IPS-20b (cell line): ENCODE results near the gene TIMM22.

ENCODE experiments used
- H3K27ac ChIP-seq: one replicate; pipeline ENCODE4 v1.5.1; 2013; ENCODE audit warnings: low read length
- H3K27me3 ChIP-seq: 2 replicates; pipeline ENCODE4 v1.6.1; 2013; ENCODE audit warnings: mild to moderate bottlenecking, low read length, inconsistent platforms; ENCODE audit not compliant: insufficient read depth
- H3K36me3 ChIP-seq: 2 replicates; pipeline ENCODE4 v1.6.1; 2013; ENCODE audit warnings: low read depth, mild to moderate bottlenecking, inconsistent platforms, low read length, moderate library complexity; ENCODE audit not compliant: insufficient read depth
- H3K4me1 ChIP-seq: 2 replicates; pipeline ENCODE4 v1.6.1; 2013; ENCODE audit warnings: mild to moderate bottlenecking, control low read depth, inconsistent platforms, low read length, moderate library complexity; ENCODE audit not compliant: insufficient read depth
- H3K4me3 ChIP-seq: 2 replicates; pipeline ENCODE4 v1.5.1; 2013; ENCODE audit warnings: mild to moderate bottlenecking, low read length, inconsistent platforms
- H3K9ac ChIP-seq: 2 replicates; pipeline ENCODE4 v1.6.1; 2013; ENCODE audit warnings: low read depth, mild to moderate bottlenecking, inconsistent platforms, low read length, moderate library complexity
- H3K9me3 ChIP-seq: 2 replicates; pipeline ENCODE4 v1.6.1; 2013; ENCODE audit warnings: mild to moderate bottlenecking, low read depth, low read length, inconsistent platforms; ENCODE audit not compliant: insufficient read depth

The TIMM22 gene

GRCh38 chr17:1004769-1005295 lies 7.9 kb downstream of the TIMM22 start:
- peaks cover 44% of the 10 kb centered on the region for H3K36me3 ChIP-seq
- H3K9me3 ChIP-seq: no peaks in the 10 kb centered on the region
- H3K27ac ChIP-seq: no peak overlapping the region
- H3K4me3 ChIP-seq: no peak overlapping the region
- H3K9ac ChIP-seq: no peak overlapping the region
- 0 out of 2 replicates have a peak, but pooled peaks cover 3% of the 10 kb centered on the region for H3K4me1 ChIP-seq
- H3K27me3 ChIP-seq: no peaks in the 10 kb centered on the region

- Histone ChIP-seq H3K27me3 (no peaks in the 10 kb centered on the region), H3K4me3 (no peak overlapping the region), H3K9me3 (no peaks in the 10 kb centered on the region), H3K9ac (no peak overlapping the region), H3K27ac (no peak overlapping the region), H3K4me1 (0 out of 2 replicates have a peak, but pooled peaks cover 3% of the 10 kb centered on the region), H3K36me3 (peaks cover 47% of the 10 kb centered on the region)
Measured at GRCh38 chr17:1005361-1005946, 8.5 kb downstream of the TIMM22 start.

- no peak overlapping the region for H3K27ac ChIP-seq
- H3K4me1 ChIP-seq: 0 out of 2 replicates have a peak, but pooled peaks cover 3% of the 10 kb centered on the region
- no peak overlapping the region for H3K9ac ChIP-seq
- H3K27me3 ChIP-seq: no peaks in the 10 kb centered on the region
- H3K9me3 ChIP-seq: no peaks in the 10 kb centered on the region
- H3K36me3 ChIP-seq: peaks cover 41% of the 10 kb centered on the region
- H3K4me3 ChIP-seq: no peak overlapping the region
Measured at GRCh38 chr17:1006054-1006453, 9.1 kb downstream of the TIMM22 start.

- H3K4me1 ChIP-seq: 0 out of 2 replicates have a peak, but pooled peaks cover 3% of the 10 kb centered on the region
- H3K27ac ChIP-seq: no peak overlapping the region
- no peak overlapping the region for H3K9ac ChIP-seq
- H3K9me3 ChIP-seq: no peaks in the 10 kb centered on the region
- H3K4me3 ChIP-seq: no peak overlapping the region
- H3K27me3 ChIP-seq: no peaks in the 10 kb centered on the region
- H3K36me3 ChIP-seq: peaks cover 27% of the 10 kb centered on the region
Measured at GRCh38 chr17:1007310-1008007, 10.5 kb downstream of the TIMM22 start.

- H3K9me3 ChIP-seq: no peaks in the 10 kb centered on the region
- H3K36me3 ChIP-seq: peaks cover 20% of the 10 kb centered on the region
- H3K4me3 ChIP-seq: no peak overlapping the region
- no peak overlapping the region for H3K9ac ChIP-seq
- no peak overlapping the region for H3K27ac ChIP-seq
- no peaks in the 10 kb centered on the region for H3K27me3 ChIP-seq
- H3K4me1 ChIP-seq: 0 out of 2 replicates have a peak, but pooled peaks cover 3% of the 10 kb centered on the region
Measured at GRCh38 chr17:1008008-1008761, 11.3 kb downstream of the TIMM22 start.

GRCh38 chr17:1009229-1010085 lies 12.5 kb downstream of the TIMM22 start:
- H3K9ac ChIP-seq: no peak overlapping the region
- H3K27ac ChIP-seq: no peak overlapping the region
- H3K36me3 ChIP-seq: peaks cover 15% of the 10 kb centered on the region; the same call in 1 of the 2 replicates
- 0 out of 2 replicates have a peak, but pooled peaks cover 3% of the 10 kb centered on the region for H3K4me1 ChIP-seq
- H3K4me3 ChIP-seq: no peak overlapping the region
- H3K9me3 ChIP-seq: no peaks in the 10 kb centered on the region
- no peaks in the 10 kb centered on the region for H3K27me3 ChIP-seq

- Histone ChIP-seq H3K27me3 (no peaks in the 10 kb centered on the region), H3K27ac (no peak overlapping the region), H3K36me3 (peaks cover 15% of the 10 kb centered on the region; the same call in 1 of the 2 replicates), H3K4me3 (no peak overlapping the region), H3K9ac (no peak overlapping the region), H3K9me3 (no peaks in the 10 kb centered on the region), H3K4me1 (no peaks in the 10 kb centered on the region)
Measured at GRCh38 chr17:1010086-1010450, 13.1 kb downstream of the TIMM22 start.

- H3K9me3 ChIP-seq: no peaks in the 10 kb centered on the region
- H3K36me3 ChIP-seq: peaks cover 15% of the 10 kb centered on the region; the same call in 1 of the 2 replicates
- no peak overlapping the region for H3K9ac ChIP-seq
- H3K4me3 ChIP-seq: no peak overlapping the region
- H3K27ac ChIP-seq: no peak overlapping the region
- no peaks in the 10 kb centered on the region for H3K27me3 ChIP-seq
- H3K4me1 ChIP-seq: no peaks in the 10 kb centered on the region
Measured at GRCh38 chr17:1010586-1010985, 13.7 kb downstream of the TIMM22 start.

GRCh38 chr17:1011138-1011537 lies 14.2 kb downstream of the TIMM22 start:
- Histone ChIP-seq H3K36me3 (peaks cover 15% of the 10 kb centered on the region; the same call in 1 of the 2 replicates), H3K9ac (no peak overlapping the region), H3K27me3 (no peaks in the 10 kb centered on the region), H3K4me1 (no peaks in the 10 kb centered on the region), H3K27ac (no peak overlapping the region), H3K4me3 (no peak overlapping the region), H3K9me3 (no peaks in the 10 kb centered on the region)

GRCh38 chr17:1011760-1012735 lies 15.1 kb downstream of the TIMM22 start:
- H3K9ac ChIP-seq: no peak overlapping the region
- no peaks in the 10 kb centered on the region for H3K27me3 ChIP-seq
- no peaks in the 10 kb centered on the region for H3K9me3 ChIP-seq
- peaks cover 14% of the 10 kb centered on the region; the same call in 1 of the 2 replicates for H3K36me3 ChIP-seq
- no peaks in the 10 kb centered on the region for H3K4me1 ChIP-seq
- H3K27ac ChIP-seq: no peak overlapping the region
- H3K4me3 ChIP-seq: no peak overlapping the region
